Measurements from ENCODE around the gene MYO7A. TPM values are rescaled to one million over a fixed set of nuclear protein-coding genes. Genes with fewer than 3 reads are reported as not detected.
A peak's percentile ranks its signal among the peaks of the same experiment; 100 is the strongest.

Gene MYO7A
- total RNA-seq, 1 donor from 2014 or later: 6.3 TPM

DNA sequence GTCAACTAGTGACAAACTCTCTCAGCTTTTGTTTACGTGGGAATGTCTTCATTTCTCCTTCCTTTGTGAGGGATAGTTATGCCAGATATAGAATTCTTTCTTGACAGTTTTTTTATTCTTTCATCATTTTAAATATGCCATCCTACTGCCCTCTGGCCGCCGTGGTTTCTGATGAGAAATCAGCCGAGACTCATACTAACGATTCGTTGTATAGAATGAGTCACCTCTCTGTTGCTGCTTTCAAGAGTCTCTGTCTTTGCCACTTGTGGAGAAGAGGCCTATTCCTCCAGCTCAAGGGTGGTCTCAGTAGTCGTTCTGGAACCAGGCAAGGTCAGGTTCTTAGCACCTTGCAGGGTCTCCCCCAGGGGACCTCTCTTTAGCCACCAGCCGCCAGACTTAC lies 8.0 kb downstream of the MYO7A start:
- Histone ChIP-seq H3K9ac (ENCODE audit: low read depth in 1 of 3, low read length in 3 of 3) (no peak overlapping the region), H3K36me3 (ENCODE audit: control insufficient read depth in 3 of 3, insufficient read depth in 3 of 3, low read length in 3 of 3) (no peaks in the 10 kb centered on the region), H3K27ac (ENCODE audit: low read depth, low read length) (no peak overlapping the region), H3K4me3 (ENCODE audit: low read length in 3 of 3) (no peak overlapping the region), H3K4me1 (ENCODE audit: control insufficient read depth in 3 of 3, insufficient read depth in 3 of 3, low read length in 3 of 3) (peaks cover 17 to 29% (median 29%) of the 10 kb centered on the region in 3 donors), H3K9me3 (ENCODE audit: control insufficient read depth in 3 of 3, low read length in 3 of 3) (no peaks in the 10 kb centered on the region), H3K27me3 (ENCODE audit: control insufficient read depth in 3 of 3, insufficient read depth in 3 of 3, low read length in 3 of 3) (peaks cover 5 to 17% (median 7%) of the 10 kb centered on the region in 3 donors)

DNA sequence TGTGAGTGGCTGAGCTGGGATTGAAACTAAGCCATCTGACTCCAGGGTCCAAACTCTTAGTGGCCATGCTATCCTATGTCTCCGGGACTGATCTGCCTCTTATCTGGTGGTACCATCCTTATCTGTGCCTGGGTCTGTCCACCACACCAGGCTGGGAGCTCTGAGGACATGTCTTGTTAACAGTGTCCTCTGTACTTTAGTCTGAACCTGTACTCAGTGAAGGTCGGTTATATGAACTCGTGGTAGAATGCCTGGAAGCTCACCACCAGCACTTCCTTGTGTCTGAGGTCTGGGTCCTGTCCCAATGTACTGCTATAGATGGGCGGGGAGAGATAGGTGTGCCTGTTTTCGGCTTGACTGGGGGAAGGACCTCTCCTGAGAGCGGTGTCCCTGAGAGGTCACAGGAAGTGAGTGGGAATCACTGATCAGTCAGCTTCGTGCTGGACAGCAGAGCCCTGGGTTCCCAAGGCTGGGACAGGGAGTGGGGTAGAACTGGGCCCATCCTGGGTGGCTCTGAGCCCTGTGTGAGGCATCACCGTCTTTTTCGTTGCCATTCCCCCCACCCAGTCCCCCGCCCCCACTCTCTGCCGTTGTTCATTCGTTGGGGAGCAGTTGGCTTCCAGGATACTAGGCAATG lies 8.9 kb downstream of the MYO7A start:
- no peaks in the 10 kb centered on the region for H3K9me3 ChIP-seq (ENCODE audit: control insufficient read depth in 3 of 3, low read length in 3 of 3)
- no peaks in the 10 kb centered on the region for H3K36me3 ChIP-seq (ENCODE audit: control insufficient read depth in 3 of 3, insufficient read depth in 3 of 3, low read length in 3 of 3)
- H3K4me3 ChIP-seq (ENCODE audit: low read length in 3 of 3): no peak overlapping the region
- peaks cover 9 to 21% (median 21%) of the 10 kb centered on the region in 3 donors for H3K4me1 ChIP-seq (ENCODE audit: control insufficient read depth in 3 of 3, insufficient read depth in 3 of 3, low read length in 3 of 3)
- H3K27ac ChIP-seq (ENCODE audit: low read depth, low read length): no peak overlapping the region
- peaks cover 5 to 17% (median 7%) of the 10 kb centered on the region in 3 donors for H3K27me3 ChIP-seq (ENCODE audit: control insufficient read depth in 3 of 3, insufficient read depth in 3 of 3, low read length in 3 of 3)
- H3K9ac ChIP-seq (ENCODE audit: low read depth in 1 of 3, low read length in 3 of 3): no peak overlapping the region

DNA sequence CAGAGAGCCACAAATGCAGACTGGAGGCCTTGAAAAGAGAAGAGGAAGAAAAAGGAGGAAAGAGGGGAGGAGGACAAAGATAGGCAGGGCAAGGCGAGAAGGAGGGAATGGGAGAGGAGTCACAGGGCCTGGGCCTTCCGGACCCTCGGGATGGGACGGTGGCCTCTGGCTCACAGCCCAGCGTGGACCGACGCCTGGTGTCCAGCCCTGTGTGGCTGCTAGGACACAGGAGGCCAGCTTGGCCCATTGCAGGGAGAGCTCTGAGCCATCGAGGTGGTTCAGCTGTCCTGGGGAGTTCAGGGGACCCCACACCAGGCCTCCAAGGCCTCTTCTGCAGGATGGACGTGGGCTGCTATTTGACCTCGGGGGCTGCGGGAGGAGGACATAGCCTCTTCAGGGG lies 9.4 kb downstream of the MYO7A start:
- Histone ChIP-seq H3K4me3 (ENCODE audit: low read length in 3 of 3) (no peak overlapping the region), H3K36me3 (ENCODE audit: control insufficient read depth in 3 of 3, insufficient read depth in 3 of 3, low read length in 3 of 3) (no peaks in the 10 kb centered on the region), H3K9me3 (ENCODE audit: control insufficient read depth in 3 of 3, low read length in 3 of 3) (no peaks in the 10 kb centered on the region), H3K4me1 (ENCODE audit: control insufficient read depth in 3 of 3, insufficient read depth in 3 of 3, low read length in 3 of 3) (peaks cover 8 to 18% (median 17%) of the 10 kb centered on the region in 3 donors), H3K27ac (ENCODE audit: low read depth, low read length) (no peak overlapping the region), H3K27me3 (ENCODE audit: control insufficient read depth in 3 of 3, insufficient read depth in 3 of 3, low read length in 3 of 3) (peaks cover 5 to 17% (median 7%) of the 10 kb centered on the region in 3 donors), H3K9ac (ENCODE audit: low read depth in 1 of 3, low read length in 3 of 3) (no peak overlapping the region)

DNA sequence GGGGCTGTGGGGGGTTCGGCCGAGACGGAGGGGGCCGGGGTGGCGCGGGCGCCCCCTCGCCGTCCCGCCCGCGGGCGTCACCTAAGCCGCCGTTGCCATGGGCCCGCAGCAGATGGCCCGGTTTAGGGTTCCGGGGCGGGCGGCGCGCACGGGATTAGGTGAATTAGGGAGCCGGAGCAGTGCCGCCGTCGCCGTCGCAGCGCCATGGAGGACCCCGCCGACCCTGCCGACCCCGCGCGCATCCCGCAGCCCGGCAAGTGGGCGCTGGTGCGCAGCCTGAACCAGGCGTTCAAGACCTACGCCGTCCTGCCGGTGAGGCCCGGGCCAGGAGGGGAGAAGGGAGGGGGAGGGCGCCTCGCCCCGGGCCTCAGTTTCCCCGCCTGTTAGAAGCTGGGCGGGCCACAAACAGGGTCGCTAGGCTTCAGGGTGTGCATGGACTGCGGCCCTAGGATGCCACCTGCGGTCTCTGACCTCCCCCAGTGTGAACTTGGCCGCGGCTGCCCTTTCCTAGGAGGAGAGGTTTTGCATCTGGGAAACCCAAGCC lies 10.1 kb downstream of the MYO7A start:
- Histone ChIP-seq H3K27ac (ENCODE audit: low read depth, low read length) (no peak overlapping the region), H3K9ac (ENCODE audit: low read depth in 1 of 3, low read length in 3 of 3) (peak overlapping the region in 1 of 3 donors; percentile 25), H3K4me1 (ENCODE audit: control insufficient read depth in 3 of 3, insufficient read depth in 3 of 3, low read length in 3 of 3) (peaks cover 8 to 18% (median 17%) of the 10 kb centered on the region in 3 donors), H3K4me3 (ENCODE audit: low read length in 3 of 3) (no peak overlapping the region), H3K27me3 (ENCODE audit: control insufficient read depth in 3 of 3, insufficient read depth in 3 of 3, low read length in 3 of 3) (peaks cover 5 to 17% (median 7%) of the 10 kb centered on the region in 3 donors), H3K36me3 (ENCODE audit: control insufficient read depth in 3 of 3, insufficient read depth in 3 of 3, low read length in 3 of 3) (no peaks in the 10 kb centered on the region), H3K9me3 (ENCODE audit: control insufficient read depth in 3 of 3, low read length in 3 of 3) (no peaks in the 10 kb centered on the region)

DNA sequence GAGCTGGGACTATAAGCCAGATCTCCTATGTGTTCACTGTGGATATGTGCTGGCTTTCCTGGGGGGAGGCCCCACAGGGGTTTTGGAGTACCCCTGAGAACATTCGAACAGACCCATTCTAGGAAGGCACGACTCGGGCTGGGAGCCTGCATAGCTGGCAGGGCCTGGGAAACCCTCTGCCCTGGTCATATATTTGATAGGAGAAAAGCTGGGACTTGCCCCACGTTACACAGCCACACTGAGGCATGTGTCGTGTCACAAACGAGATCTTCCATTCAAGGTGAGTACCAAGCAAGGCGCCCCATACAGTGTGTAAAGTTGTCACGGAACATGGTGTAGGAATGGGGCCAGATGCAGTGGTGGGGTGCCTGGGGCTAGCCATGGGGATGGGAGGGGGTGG lies 11.2 kb downstream of the MYO7A start:
- Histone ChIP-seq H3K4me3 (ENCODE audit: low read length in 3 of 3) (no peak overlapping the region), H3K27ac (ENCODE audit: low read depth, low read length) (no peak overlapping the region), H3K27me3 (ENCODE audit: control insufficient read depth in 3 of 3, insufficient read depth in 3 of 3, low read length in 3 of 3) (peaks cover 5 to 17% (median 7%) of the 10 kb centered on the region in 3 donors), H3K9me3 (ENCODE audit: control insufficient read depth in 3 of 3, low read length in 3 of 3) (no peaks in the 10 kb centered on the region), H3K9ac (ENCODE audit: low read depth in 1 of 3, low read length in 3 of 3) (no peak overlapping the region), H3K36me3 (ENCODE audit: control insufficient read depth in 3 of 3, insufficient read depth in 3 of 3, low read length in 3 of 3) (no peaks in the 10 kb centered on the region), H3K4me1 (ENCODE audit: control insufficient read depth in 3 of 3, insufficient read depth in 3 of 3, low read length in 3 of 3) (peaks cover 8 to 18% (median 17%) of the 10 kb centered on the region in 3 donors)

DNA sequence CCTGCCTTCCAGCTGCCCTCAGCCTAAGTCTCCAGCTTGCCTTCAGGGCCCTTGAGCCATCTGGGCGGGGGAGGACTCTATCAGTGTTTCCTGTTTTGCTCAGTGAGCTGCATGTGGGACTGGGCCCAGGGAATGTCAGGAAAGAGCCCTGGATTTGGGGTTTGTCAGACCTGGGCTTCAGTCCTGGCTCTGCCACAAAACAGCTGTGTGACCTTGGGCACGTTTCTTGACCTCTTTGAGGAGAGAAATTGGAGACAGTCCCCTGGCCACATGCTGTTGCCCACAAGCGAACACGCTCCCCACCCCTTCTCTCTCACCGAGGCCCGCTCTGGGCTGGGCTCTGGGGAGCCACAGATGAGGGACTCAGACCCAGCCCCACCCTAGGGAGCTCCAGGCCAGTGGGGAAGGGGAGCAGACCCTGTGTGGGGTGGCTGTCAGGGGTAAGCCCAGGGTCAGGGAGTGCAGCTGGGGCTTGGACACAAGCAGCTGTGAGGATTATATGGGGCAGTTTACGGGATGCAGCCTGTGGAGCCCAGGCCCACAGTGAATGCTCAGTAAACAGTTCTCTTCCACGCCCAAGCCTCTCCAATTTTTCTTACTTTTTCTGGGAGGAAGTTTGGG lies 12.3 kb downstream of the MYO7A start:
- no peak overlapping the region for H3K4me3 ChIP-seq (ENCODE audit: low read length in 3 of 3)
- H3K27ac ChIP-seq (ENCODE audit: low read depth, low read length): peak overlapping the region; percentile 59
- peak overlapping the region in 1 of 3 donors; percentile 54 for H3K9ac ChIP-seq (ENCODE audit: low read depth in 1 of 3, low read length in 3 of 3)
- no peaks in the 10 kb centered on the region for H3K36me3 ChIP-seq (ENCODE audit: control insufficient read depth in 3 of 3, insufficient read depth in 3 of 3, low read length in 3 of 3)
- H3K9me3 ChIP-seq (ENCODE audit: control insufficient read depth in 3 of 3, low read length in 3 of 3): no peaks in the 10 kb centered on the region
- peaks cover 5 to 17% (median 7%) of the 10 kb centered on the region in 3 donors for H3K27me3 ChIP-seq (ENCODE audit: control insufficient read depth in 3 of 3, insufficient read depth in 3 of 3, low read length in 3 of 3)
- peaks cover 8 to 18% (median 17%) of the 10 kb centered on the region in 3 donors for H3K4me1 ChIP-seq (ENCODE audit: control insufficient read depth in 3 of 3, insufficient read depth in 3 of 3, low read length in 3 of 3)

DNA sequence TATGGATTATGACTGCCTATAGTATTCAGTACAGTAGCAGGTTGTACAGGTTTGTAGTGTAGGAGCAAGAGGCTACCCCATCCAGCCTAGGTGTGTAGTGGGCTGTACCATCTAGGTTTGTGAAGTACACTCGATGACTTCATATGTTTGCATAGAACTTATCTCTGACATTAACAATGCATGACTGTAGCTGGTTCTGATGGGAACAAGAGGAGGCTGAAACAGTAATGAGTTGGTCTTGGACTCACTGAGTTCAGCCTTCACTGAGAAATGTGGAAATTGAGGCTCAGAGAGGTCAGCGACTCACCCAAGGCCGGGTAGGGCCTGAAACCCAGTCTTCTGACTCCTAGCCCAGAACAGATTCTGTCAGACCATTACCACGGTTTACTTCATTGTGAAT lies 13.0 kb downstream of the MYO7A start:
- no peaks in the 10 kb centered on the region for H3K36me3 ChIP-seq (ENCODE audit: control insufficient read depth in 3 of 3, insufficient read depth in 3 of 3, low read length in 3 of 3)
- peaks cover 7 to 17% (median 7%) of the 10 kb centered on the region in 3 donors for H3K27me3 ChIP-seq (ENCODE audit: control insufficient read depth in 3 of 3, insufficient read depth in 3 of 3, low read length in 3 of 3)
- H3K9ac ChIP-seq (ENCODE audit: low read depth in 1 of 3, low read length in 3 of 3): no peak overlapping the region
- peaks cover 8 to 18% (median 17%) of the 10 kb centered on the region in 3 donors for H3K4me1 ChIP-seq (ENCODE audit: control insufficient read depth in 3 of 3, insufficient read depth in 3 of 3, low read length in 3 of 3)
- no peaks in the 10 kb centered on the region for H3K9me3 ChIP-seq (ENCODE audit: control insufficient read depth in 3 of 3, low read length in 3 of 3)
- peak overlapping the region; percentile 59 for H3K27ac ChIP-seq (ENCODE audit: low read depth, low read length)
- no peak overlapping the region for H3K4me3 ChIP-seq (ENCODE audit: low read length in 3 of 3)

DNA sequence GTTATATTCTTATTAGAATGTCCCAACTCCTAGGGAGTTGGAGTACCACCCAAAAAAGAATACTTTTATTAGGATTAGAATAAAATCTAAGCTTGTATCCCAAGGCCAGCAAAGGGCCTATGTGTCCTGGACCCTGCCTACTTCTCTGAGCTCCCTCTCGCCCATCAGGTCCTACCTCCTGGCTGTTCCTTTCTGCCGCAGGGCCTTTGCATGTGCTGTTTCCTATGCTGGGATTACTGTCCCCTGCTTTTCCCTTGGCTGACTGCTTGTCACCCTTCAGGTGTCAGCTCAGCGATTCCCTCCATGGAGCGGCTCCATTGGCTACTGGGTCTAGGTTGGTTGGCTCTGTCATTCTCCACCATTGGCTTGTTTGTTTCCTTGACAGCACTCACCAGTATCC lies 13.4 kb downstream of the MYO7A start:
- H3K27me3 ChIP-seq (ENCODE audit: control insufficient read depth in 3 of 3, insufficient read depth in 3 of 3, low read length in 3 of 3): peaks cover 7 to 17% (median 10%) of the 10 kb centered on the region in 3 donors
- no peak overlapping the region for H3K27ac ChIP-seq (ENCODE audit: low read depth, low read length)
- no peaks in the 10 kb centered on the region for H3K9me3 ChIP-seq (ENCODE audit: control insufficient read depth in 3 of 3, low read length in 3 of 3)
- H3K4me1 ChIP-seq (ENCODE audit: control insufficient read depth in 3 of 3, insufficient read depth in 3 of 3, low read length in 3 of 3): peaks cover 8 to 18% (median 17%) of the 10 kb centered on the region in 3 donors
- no peaks in the 10 kb centered on the region for H3K36me3 ChIP-seq (ENCODE audit: control insufficient read depth in 3 of 3, insufficient read depth in 3 of 3, low read length in 3 of 3)
- H3K4me3 ChIP-seq (ENCODE audit: low read length in 3 of 3): no peak overlapping the region
- no peak overlapping the region for H3K9ac ChIP-seq (ENCODE audit: low read depth in 1 of 3, low read length in 3 of 3)

DNA sequence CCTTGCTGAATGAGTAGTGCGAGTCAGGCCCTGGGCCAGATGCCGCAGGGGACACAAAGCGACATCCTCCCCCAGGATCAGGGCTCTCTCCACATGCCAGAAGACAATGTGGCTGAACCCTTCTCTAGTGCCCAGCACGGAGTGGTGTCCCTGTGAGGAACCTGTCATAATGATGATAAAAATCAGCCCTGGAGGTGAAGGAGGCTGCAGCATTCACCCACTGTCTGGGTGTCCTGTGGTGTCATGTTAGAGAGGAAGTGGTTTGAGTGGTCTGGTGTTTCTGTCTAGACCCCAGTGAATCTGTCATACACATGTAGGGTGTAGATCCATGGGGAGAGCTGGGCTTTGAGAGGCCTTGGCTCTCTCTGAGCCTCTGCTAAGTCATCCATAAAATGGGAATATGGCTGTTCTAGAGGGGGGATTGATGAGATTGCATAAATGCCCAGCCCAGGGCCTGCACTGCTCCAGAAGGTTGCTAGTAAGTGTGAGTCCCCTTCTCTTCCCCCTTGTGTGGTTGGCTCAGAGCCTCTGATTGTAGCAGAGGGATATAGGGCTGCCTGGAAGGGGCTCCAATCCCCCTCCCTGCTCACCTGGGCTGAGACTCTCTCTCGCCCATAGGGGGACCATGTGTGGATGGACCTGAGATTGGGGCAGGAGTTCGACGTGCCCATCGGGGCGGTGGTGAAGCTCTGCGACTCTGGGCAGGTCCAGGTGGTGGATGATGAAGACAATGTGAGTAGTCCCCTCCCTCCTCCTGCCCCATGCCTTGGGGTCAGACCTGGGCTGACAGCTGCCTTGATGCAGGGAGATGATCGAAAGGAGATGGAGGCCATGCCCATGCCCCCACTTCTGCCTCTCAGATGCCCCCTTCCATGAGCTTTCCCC lies 14.3 kb downstream of the MYO7A start:
- Histone ChIP-seq H3K9me3 (ENCODE audit: control insufficient read depth in 3 of 3, low read length in 3 of 3) (no peaks in the 10 kb centered on the region), H3K4me3 (ENCODE audit: low read length in 3 of 3) (no peak overlapping the region), H3K36me3 (ENCODE audit: control insufficient read depth in 3 of 3, insufficient read depth in 3 of 3, low read length in 3 of 3) (no peaks in the 10 kb centered on the region), H3K9ac (ENCODE audit: low read depth in 1 of 3, low read length in 3 of 3) (no peak overlapping the region), H3K27me3 (ENCODE audit: control insufficient read depth in 3 of 3, insufficient read depth in 3 of 3, low read length in 3 of 3) (peaks cover 7 to 16% (median 9%) of the 10 kb centered on the region in 3 donors), H3K4me1 (ENCODE audit: control insufficient read depth in 3 of 3, insufficient read depth in 3 of 3, low read length in 3 of 3) (peaks cover 8 to 17% (median 17%) of the 10 kb centered on the region in 3 donors), H3K27ac (ENCODE audit: low read depth, low read length) (no peak overlapping the region)
